Measurements from ENCODE around the gene RNF113B.

The RNF113B gene

DNA sequence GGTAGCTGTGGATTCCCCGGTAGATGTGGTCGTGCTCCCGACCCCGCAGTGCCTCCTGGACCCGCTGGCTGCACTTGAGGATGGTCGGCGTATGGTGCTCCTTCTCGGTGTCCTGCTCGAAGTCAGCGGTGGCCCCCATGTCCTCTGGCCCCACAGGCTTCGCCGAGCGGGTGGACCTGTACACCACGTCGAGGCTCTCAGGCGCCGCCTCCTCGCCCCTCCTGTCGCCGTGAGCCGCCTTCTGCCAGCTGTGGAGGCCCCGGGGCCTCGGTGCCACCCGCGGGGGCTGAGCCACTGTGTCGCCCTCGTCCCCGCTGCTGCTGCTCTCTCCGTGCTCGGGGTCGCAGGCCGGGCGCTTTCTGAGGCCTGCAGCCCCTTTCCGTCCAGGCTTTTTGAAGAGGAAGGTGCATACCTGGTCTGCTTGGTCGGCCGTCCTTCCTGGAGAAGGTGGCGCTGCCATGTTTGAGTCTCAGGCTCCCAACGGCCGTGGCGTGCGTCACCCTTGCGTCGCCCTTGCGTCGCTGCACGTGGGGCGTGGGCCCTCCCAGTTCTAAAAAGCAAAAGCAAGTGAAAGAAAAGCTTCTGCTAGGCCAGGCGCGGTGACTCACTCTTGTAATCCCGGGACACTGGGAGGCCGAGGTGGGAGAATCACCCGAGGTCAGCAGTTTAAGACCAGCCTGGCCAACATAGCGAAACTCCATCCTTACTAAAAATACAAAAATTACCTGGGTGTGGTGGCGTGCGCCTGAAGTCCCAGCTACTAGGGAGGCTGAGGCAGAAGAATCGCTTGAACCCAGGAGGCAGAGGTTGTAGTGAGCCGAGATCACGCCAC is at the start of gene RNF113B:
Gene RNF113B (minus strand): TSS at position 493 of the 832 bp plus-strand sequence. CDS start 33 bp downstream, at position 460.
- no peak for DNase-seq

DNA sequence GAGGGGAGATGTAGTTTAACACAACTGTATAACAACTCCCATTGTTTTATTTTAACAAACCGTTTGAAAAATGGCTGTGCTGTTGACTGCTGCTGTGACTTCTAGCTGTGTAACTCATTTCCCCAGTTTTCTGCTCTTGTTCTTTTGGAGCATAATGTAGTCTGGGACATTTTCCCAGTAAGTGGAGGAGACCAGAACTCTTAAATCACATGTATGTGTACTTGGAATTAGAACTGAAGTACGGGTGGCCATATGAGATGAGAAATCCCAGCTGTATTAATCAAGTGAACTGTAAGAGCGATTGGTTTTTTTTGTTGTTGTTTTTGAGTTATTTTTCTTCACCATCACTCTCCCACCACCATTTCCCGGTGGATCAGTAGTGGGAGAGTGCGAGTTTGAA is 49.4 kb upstream of the RNF113B start:
- no peak for DNase-seq

DNA sequence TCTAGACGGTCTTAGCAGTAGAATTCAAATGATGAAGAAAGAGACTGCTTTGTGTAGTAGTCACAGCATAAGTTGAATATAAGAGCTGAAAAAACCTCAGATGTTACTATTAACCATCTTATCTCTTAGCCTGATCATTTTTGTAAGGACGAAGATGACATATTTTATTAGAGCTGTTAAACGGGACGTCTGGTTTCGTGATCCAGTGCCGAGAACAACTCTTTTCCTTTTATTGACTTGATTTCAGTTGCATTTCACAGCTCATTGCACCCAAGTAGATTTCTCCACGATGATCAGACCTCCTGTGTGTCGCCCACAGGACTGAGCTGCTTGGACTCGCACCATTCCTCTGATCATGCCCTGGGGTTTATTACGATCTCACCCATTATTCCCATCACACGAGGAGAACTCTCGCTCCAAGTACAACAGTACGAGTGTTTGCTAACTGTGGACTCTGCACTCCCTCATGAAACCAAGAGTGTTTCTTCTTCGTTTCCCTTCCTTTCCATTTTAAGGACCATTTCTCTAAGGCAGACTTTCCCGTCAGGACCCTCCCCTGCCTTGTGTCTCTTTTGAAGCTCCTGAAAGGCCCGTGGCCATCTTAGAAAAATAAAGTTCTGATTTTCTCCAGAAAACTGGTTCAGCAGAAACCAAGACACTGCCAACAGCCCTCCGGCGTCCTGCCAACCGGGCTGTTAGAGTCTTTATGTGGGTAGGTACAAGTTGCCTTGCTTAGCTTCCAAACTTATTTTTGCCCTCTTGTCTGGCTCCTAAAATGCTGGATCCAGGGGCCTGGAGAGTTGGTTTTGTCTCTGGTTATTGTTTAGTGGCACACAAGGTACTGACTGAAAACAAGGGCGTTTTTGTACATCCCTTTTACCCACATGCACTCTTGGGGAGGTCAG is 48.2 kb upstream of the RNF113B start:
- DNase-seq, result no peak

DNA sequence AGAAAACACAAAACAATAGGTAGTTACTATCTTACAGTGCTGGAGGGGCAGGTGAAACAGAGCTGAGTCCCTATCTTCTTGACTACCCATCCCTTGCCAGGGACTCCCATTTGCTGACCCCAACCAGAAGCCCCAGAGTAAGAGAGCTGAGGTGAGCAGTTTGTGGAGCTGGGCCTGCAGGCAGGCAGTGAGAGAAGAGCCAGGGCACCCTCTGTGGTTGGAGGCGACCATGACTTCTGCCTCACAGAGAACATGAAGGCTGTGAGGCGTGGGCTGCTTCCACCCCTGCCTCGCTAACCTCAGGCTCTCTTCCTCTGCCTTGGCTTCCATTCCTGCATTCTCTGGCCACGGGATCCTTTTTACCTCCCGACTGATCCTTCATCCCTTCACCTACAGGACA is 47.5 kb upstream of the RNF113B start:
- DNase-seq, result no peak

DNA sequence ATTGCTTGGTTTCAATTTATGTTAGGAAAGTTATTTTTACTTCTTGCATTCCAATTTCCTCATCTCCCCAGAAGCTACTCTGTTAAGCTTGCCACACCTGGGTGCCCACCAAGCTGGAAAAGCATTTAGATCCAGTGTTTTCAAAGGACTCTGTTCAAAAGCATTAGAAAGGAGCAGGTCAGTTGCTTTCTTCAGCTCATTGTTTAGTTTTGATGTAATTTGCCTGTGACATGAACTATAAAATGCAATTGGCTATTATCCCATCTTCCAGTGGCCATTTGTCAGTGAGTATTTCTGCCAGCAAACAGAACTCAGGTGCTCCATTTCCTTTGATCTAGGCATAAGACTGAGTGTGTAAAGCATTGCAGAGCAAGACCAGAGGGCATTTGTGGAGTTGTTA is 46.7 kb upstream of the RNF113B start:
- no peak for DNase-seq

DNA sequence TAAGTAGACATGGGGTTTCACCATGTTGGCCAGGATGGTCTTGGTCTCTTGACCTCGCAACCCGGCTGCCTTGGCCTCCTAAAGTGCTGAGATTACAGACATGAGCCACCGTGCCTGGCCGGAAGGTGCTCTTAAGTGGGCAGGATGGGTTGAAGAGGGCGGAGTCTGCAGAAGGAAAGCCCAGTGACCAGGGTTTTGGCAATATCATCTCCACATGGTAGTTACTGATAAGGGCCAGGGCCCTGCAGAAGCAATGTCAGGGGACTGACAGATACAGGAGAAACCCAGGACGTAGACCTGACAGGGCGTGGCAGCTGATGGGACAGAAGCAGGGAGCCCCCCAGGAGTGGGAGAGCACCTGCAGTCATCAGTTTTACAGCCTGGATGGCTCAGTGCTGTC is 45.7 kb upstream of the RNF113B start:
- DNase-seq, result no peak

- no peak for DNase-seq
Observed at GRCh38 chr13:98222081-98222554, 45.0 kb upstream of the RNF113B start.

DNA sequence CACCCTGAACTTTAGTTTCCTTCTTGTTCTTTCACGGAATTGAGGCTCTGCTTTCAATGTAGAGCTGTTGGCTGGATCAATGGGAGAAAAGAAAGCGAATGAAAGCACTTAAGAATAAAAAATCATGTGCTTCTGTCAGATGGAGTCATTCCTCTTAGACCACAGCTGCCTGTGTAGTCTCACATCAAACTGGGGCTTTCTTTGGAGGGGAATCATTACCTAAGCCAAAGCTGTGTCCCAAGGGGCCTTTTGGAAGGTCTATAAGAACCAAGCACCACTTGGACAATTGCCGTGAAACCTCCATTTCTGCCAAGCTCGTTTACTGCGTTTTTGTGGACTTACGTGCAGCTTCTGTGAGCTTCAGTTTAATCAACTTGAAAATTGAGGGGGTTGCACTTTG is 44.2 kb upstream of the RNF113B start:
- no peak for DNase-seq

DNA sequence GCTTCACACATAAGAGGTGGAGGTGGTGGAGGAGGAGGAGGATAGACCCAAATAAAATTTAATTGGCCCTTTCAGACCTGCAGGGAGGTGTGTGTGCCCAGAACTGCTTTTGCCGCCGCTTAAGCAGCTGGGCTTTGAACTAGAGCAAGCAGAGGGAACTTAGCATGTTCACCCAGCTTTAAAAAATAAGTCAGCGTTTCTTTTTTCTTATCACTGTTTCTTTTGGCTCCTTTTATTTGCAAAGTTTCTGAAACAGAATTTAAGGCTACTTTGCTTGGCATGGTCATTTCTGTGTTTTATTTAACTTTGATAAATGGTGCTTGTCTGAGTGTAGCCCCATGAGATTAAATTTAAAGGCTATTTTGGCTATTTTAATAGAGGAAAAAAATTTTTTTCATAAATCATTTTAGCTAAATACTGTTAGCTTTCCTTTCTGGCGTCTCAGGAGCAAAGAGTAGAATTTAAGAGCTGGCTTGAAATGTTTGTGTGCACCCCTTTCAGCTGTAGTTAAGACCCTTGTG is 43.3 kb upstream of the RNF113B start:
- no peak for DNase-seq

GRCh38 chr13:98219685-98220084 is 42.6 kb upstream of the RNF113B start:
- no peak for DNase-seq

GRCh38 chr13:98217597-98217996 is 40.5 kb upstream of the RNF113B start:
- no peak for DNase-seq

DNA sequence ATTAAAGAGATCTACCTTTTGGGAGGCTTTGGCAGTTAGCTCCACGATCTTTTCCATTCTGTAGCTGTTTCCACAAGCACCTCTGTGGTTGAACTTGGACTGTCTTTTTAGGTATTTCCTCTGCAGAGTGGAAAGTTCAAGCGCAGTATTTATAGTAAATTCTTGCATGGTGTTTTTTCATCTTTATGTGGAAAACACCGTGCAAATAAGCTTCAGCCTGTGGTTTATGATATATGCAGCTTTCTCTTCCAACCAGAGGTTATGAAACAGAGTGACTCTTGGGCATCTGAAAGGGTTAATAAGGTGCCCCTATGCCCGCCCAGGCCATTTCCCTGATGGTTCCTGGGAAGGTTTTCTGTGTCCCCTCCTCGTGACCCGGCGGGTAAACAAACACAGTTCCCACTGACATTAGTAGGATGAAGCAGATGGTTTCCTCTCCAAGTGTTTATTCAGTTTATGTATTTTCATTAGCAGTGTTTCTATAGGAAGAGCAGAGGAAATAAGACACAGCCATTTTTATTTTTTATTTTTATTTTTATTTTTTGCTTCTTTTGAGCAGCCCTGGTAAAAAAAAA is 39.7 kb upstream of the RNF113B start:
- DNase-seq, result no peak

DNA sequence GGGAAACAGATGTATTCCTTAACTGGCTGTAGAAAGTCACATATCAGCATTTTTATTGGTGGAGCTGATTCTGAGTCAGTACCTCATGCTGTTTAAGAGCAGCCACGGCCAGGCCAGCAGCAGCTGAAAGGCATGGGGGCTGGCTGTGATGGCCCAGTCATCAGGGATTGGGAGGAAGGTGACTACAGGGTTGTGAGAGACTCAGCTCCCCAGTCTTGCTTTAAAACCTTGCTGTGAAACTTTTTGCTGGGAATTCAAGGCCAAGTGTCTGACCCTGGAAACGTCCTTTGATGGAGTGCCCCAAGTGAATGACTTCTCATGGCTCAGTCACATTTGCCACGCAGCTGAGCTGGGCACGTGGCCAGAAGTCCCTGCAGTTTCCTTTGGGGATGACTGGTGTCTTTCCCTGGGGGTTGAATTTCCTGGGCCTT is 39.1 kb upstream of the RNF113B start:
- DNase-seq, result no peak

- DNase-seq, result no peak
Observed at GRCh38 chr13:98215508-98215907, 38.4 kb upstream of the RNF113B start.

DNA sequence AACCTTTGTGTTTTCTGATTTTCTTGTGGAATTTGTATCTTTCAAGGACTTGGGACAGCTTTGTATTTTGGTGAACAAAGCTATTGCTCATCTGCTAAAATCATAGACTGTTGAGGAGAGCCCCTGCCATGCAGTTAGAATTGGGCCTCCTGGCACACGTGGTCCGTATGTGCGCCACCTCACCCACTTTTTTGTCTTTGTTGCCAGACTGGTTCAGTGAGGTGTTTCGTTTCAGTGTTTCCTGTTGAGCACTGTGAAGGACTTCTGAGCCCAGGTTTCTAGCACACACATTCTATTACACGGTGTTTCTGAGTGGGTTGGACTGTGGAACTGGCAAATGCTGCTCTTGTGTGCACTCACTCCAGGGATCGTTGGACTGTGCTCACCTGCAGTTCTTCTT is 37.6 kb upstream of the RNF113B start:
- DNase-seq, result no peak

DNA sequence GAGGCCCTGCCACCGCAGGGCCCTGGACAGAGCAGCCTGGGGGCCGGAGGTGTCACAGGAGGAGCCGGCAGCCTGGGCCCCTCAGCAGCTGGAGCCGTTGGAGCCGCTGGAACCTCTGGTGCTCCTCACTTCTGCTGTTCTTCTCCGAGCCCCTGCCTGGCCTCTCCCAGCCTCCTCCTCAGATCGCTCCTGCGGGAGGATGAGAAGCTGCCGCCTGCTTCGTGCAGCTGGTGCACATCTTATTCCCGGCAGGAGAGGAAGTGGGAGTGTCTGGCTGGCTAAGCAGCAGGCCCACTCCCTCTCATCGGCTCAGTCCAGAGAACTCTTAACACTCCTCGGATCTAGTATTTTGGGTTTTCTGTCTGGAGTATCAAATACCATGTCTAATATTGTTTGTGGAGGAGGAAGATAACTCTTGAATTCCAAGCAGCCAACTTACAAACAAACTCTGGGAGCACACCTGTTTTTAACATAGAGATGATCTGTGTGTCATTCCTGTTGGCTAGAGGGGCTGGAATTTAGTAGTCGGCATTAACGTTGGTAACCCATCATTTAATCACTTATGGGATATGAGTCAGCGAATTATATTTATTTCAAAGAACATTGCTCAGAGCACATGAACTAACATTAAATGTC is 37.1 kb upstream of the RNF113B start:
- DNase-seq, result no peak

DNA sequence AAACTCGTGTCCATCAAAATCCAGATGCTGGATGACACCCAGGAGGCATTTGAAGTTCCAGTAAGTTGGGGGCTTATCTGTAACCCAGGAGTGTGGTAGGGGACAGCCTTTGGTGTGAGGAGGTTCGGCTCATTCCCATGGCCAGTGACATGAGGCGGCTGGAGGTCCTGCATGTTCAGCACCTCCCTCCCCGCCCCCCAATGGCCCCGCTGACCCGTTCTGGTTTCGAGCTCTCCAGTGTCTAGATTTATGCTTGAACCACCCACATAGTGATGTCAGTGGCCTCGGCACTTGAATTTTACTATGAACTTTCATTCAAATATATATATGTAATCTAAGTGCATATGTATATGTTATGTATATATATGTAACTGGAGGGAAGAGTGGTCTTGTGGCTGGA is 36.3 kb upstream of the RNF113B start:
- DNase-seq, result no peak

GRCh38 chr13:98212763-98213162 is 35.7 kb upstream of the RNF113B start:
- DNase-seq, result no peak

- DNase-seq, result no peak
Observed at GRCh38 chr13:98208606-98209005, 31.5 kb upstream of the RNF113B start.

DNA sequence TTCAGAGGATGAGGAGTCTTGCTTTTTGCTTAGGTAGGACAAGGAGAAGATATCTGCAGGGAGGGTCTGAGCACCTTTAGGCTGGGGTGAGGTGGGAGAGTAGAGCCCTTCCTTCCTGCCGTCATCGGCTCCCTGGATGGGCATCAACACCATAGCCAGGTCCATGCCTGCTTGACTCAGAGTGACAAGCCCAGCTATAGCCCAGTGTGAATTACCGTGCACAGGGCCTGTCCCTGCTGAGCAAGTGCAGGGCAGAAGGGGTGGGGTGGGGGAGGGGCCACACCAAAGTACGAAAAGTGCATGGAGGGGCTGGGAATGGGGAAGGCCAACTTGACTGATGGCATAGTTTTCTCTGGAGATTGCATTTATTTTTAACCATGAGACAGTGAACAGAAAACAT is 30.3 kb upstream of the RNF113B start:
- DNase-seq, result no peak

GRCh38 chr13:98206946-98207345 is 29.9 kb upstream of the RNF113B start:
- no peak for DNase-seq

DNA sequence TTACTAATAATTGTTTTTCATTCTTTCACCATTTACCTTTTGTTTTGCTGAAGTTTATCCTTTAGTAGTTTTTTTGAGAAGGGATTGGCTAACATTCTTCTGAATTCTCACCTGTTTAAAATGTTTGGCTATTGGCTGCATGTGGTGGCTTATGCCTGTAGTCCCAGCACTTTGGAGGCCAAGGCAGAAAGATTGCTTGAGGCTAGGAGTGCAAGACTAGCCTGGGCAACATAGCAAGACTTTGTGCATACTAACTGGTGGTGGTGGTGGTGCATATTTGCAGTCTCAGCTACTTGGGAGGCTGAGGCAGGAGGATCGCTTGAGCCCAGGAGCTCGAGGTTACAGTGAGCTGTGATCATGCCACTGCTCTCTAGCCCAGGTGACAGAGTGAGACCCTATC is 27.5 kb upstream of the RNF113B start:
- DNase-seq, result no peak

Data from CD4-positive, alpha-beta T cell treated with Interleukin-17A for 1 hour (primary cell).